ENCODE results near the gene CD300LG. TPM values are rescaled to one million over a fixed set of nuclear protein-coding genes. Genes with fewer than 3 reads are reported as not detected.

CD300LG gene
- total RNA-seq, 3 donors from 2014 or later = 17.9 to 69.2 (median 51.0) TPM

- DNase-seq (ENCODE audit: low spot score in 2 of 2) = peak; percentile 70 to 72
- TF ChIP-seq POLR2AphosphoS5 (IDR thresholded peaks at IDR 0.05) (peak in 2 of 3 donors; percentile 12 to 55), CTCF (IDR thresholded peaks at IDR 0.05) (no peak), POLR2A (IDR thresholded peaks at IDR 0.05) (no peak)
- H3K27me3 ChIP-seq = peaks cover 0 to 5% of the 10 kb centered on the region in 2 donors
- H3K4me3 ChIP-seq = peak overlapping the region; percentile 67 to 87 (median 76)
- no peaks in the 10 kb centered on the region for H3K36me3 ChIP-seq
- peak overlapping the region; percentile 87 to 90 for H3K27ac ChIP-seq
- H3K4me1 ChIP-seq = peaks cover 8 to 10% of the 10 kb centered on the region in 2 donors
- intact Hi-C loops (cut with DNase I; ENCODE audit: low total_unique reads) = no loop called here
- no peaks in the 10 kb centered on the region for H3K9me3 ChIP-seq
Observed at GRCh38 chr17:43905985-43906852, 59.2 kb downstream of the CD300LG start.

GRCh38 chr17:43906951-43907424, 60.0 kb downstream of the CD300LG start:
- no peak for TF ChIP-seq CTCF (IDR thresholded peaks at IDR 0.05)
- no peaks in the 10 kb centered on the region for H3K36me3 ChIP-seq
- intact Hi-C loops (cut with DNase I; ENCODE audit: low total_unique reads) = no loop called here
- peaks cover 8 to 10% of the 10 kb centered on the region in 2 donors for H3K4me1 ChIP-seq
- no peaks in the 10 kb centered on the region for H3K9me3 ChIP-seq
- H3K27me3 ChIP-seq = peaks cover 0 to 5% of the 10 kb centered on the region in 2 donors
- DNase-seq (ENCODE audit: low spot score in 2 of 2) = no peak
- H3K4me3 ChIP-seq = peak overlapping the region; percentile 67 to 87 (median 76)
- H3K27ac ChIP-seq = peak overlapping the region; percentile 87 to 90

- TF ChIP-seq POLR2AphosphoS5 (IDR thresholded peaks at IDR 0.05) (peak; percentile 17 to 51 (median 31)), CTCF (IDR thresholded peaks at IDR 0.05) (peak in 1 of 3 donors; percentile 24), POLR2A (IDR thresholded peaks at IDR 0.05) (no peak)
- Histone ChIP-seq H3K27me3 (peaks cover 0 to 5% of the 10 kb centered on the region in 2 donors), H3K4me1 (peaks cover 8 to 10% of the 10 kb centered on the region in 2 donors), H3K36me3 (no peaks in the 10 kb centered on the region), H3K27ac (peak within 1 kb of the TSS; percentile 87 to 90), H3K9me3 (no peaks in the 10 kb centered on the region), H3K4me3 (peak within 1 kb of the TSS; percentile 67 to 87 (median 76))
- DNase-seq (ENCODE audit: low spot score in 2 of 2) = peak in 1 of 2 donors; percentile 65
- intact Hi-C loops (cut with DNase I; ENCODE audit: low total_unique reads) = no loop called here
Observed at GRCh38 chr17:43907425-43907981, 60.5 kb downstream of the CD300LG start, which contains the start of gene MPP2. Gene MPP2, minus strand, starts transcription at chr17:43907536. Its CDS starts 3,076 bp downstream, at chr17:43904460.

GRCh38 chr17:43907998-43908721, 61.2 kb downstream of the CD300LG start:
- H3K27me3 ChIP-seq = peaks cover 0 to 5% of the 10 kb centered on the region in 2 donors
- intact Hi-C loops (cut with DNase I; ENCODE audit: low total_unique reads) = no loop called here
- H3K9me3 ChIP-seq = no peaks in the 10 kb centered on the region
- H3K36me3 ChIP-seq = no peaks in the 10 kb centered on the region
- peaks cover 8 to 10% of the 10 kb centered on the region in 2 donors for H3K4me1 ChIP-seq
- TF ChIP-seq POLR2A (IDR thresholded peaks at IDR 0.05) = no peak
- peak in 2 of 3 donors; percentile 17 to 31 for TF ChIP-seq POLR2AphosphoS5 (IDR thresholded peaks at IDR 0.05)
- H3K27ac ChIP-seq = peak overlapping the region; percentile 87 to 90
- peak in 1 of 2 donors; percentile 57 for DNase-seq (ENCODE audit: low spot score in 2 of 2)
- H3K4me3 ChIP-seq = peak overlapping the region; percentile 67 to 87 (median 76)

- H3K9me3 ChIP-seq = no peaks in the 10 kb centered on the region
- H3K27me3 ChIP-seq = peaks cover 0 to 5% of the 10 kb centered on the region in 2 donors
- no peaks in the 10 kb centered on the region for H3K36me3 ChIP-seq
- no peak for DNase-seq (ENCODE audit: low spot score in 2 of 2)
- no peak for TF ChIP-seq POLR2A (IDR thresholded peaks at IDR 0.05)
- TF ChIP-seq POLR2AphosphoS5 (IDR thresholded peaks at IDR 0.05) = no peak
- no peak for TF ChIP-seq CTCF (IDR thresholded peaks at IDR 0.05)
- intact Hi-C loops (cut with DNase I; ENCODE audit: low total_unique reads) = no loop called here
- H3K27ac ChIP-seq = no peak overlapping the region
- H3K4me1 ChIP-seq = peaks cover 8 to 10% of the 10 kb centered on the region in 2 donors
- H3K4me3 ChIP-seq = no peak overlapping the region
Observed at GRCh38 chr17:43909537-43910231, 62.7 kb downstream of the CD300LG start.
